ENCODE measurements around the gene PDZRN4.
"Not testable (repeated sequence)": the region's sequence is repeated elsewhere in the genome, so short reads cannot be mapped to it uniquely, and the experiment has no call there.

Gene PDZRN4

DNA sequence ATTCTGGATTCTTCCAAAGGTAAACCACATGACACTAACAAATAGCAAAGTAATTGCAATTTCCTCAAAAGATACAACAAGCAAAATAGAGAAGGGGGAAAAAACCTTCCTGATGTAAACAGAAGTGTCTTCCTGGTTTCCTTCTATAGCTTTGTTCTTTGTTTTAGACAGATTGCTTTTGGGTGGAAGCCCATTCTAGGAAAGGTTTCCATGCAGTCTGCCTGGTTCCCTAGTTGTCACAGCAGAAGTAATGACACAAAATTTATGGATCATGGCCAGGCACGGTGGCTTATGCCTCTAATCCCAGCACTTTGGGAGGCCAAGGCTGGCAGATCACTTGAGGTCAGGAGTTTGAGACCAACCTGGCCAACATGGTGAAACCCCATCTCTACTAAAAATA is 359.0 kb downstream of the PDZRN4 start:
- in situ Hi-C loops (cut with HindIII; ENCODE audit: low sequenced_read_pairs), result not testable (repeated sequence)

DNA sequence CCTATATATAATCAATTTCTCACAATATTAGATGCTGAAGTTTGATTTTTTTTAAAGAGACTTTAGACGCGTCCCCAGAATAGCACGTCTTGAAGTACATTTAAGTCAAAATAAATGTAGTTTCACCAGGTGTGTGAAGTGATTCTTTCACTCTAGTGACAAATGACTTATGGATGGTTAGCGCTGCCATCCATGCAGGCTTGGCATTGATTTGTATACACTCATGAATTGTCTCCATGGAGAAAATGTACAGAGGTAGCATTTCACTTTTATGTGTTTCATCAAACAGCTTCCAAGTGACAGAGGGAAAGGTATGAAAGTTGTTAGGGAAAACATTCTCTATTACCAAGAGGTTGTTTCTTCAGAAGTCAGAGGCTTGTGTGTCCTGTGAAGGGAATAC is 360.8 kb downstream of the PDZRN4 start:
- in situ Hi-C loops (cut with HindIII; ENCODE audit: low sequenced_read_pairs), result no loop called here

DNA sequence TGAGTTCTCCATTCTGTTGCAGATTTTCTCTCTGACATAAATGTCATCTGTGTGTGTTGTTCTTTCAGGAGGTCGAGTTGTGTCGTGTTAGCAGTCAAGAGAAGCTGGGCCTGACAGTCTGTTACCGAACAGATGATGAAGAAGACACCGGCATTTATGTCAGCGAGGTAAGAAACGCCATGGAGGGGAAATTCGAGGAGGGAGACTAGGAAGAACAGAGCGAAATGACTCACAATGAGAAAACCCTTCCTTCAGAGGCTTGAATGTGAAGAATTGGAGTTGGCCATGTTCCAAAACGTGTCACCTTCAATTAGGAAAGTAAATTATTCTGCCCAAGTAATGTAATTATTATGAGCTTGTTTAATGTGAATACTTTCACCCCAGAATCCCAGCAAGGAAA is 364.5 kb downstream of the PDZRN4 start:
- in situ Hi-C loops (cut with HindIII; ENCODE audit: low sequenced_read_pairs), result no loop called here

- in situ Hi-C loops (cut with HindIII; ENCODE audit: low sequenced_read_pairs), result no loop called here
Measured at GRCh38 chr12:41556176-41556575, 368.1 kb downstream of the PDZRN4 start.

DNA sequence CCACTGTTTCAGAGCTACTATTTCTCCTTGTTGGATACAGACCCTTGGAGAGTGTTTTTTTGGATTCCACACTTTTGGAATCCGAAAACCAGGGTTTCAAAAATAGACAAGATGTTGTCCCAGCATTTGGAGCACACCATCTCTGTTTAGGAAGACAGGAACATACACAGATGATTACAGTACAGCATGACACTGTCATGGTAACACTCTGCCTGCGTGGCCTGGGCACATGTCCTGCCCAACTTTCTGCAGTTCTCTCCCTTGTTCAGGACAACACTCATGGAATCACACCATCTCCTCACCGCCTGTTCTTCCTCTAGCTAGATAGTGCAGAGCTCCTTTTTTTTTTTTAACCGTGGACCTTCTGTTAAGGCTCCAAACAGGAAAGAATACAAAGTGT is 369.2 kb downstream of the PDZRN4 start:
- in situ Hi-C loops (cut with HindIII; ENCODE audit: low sequenced_read_pairs), result no loop called here

GRCh38 chr12:41558671-41559070 is 370.6 kb downstream of the PDZRN4 start:
- in situ Hi-C loops (cut with HindIII; ENCODE audit: low sequenced_read_pairs), result no loop called here

DNA sequence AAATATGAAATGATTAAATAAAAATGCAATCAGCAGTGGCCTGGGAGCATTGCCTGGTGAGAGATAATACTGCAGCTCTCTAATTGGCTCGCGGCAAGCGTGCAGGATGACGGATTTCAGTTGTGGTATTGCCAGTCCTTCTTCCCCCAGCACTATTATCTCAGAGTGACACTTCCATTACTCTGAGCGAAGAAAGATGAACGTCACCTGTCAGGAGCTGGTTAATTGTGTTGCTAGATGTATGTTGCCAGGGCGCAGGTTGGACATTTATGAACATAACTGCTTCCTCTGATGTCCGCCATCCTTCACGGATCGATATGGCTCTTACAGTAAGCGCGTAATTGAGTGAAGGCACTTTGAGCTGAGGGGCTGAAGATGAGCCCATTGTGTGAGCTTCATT is 374.9 kb downstream of the PDZRN4 start:
- in situ Hi-C loops (cut with HindIII; ENCODE audit: low sequenced_read_pairs), result no loop called here

- in situ Hi-C loops (cut with HindIII; ENCODE audit: low sequenced_read_pairs), result no loop called here
Measured at GRCh38 chr12:41564816-41565215, 376.7 kb downstream of the PDZRN4 start.

- in situ Hi-C loops (cut with HindIII; ENCODE audit: low sequenced_read_pairs), result no loop called here
Measured at GRCh38 chr12:41566703-41567102, 378.6 kb downstream of the PDZRN4 start.

DNA sequence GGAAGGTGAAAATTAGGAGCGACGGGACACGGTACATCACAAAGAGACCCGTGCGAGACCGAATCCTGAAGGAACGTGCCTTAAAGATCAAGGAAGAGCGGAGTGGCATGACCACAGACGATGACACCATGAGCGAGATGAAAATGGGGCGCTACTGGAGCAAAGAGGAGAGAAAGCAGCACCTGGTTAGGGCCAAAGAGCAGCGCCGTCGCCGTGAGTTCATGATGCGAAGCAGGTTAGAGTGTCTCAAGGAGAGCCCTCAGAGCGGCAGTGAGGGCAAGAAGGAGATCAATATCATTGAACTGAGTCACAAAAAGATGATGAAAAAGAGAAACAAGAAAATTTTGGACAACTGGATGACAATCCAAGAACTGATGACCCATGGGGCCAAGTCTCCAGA is 385.3 kb downstream of the PDZRN4 start:
- in situ Hi-C loops (cut with HindIII; ENCODE audit: low sequenced_read_pairs), result no loop called here

DNA sequence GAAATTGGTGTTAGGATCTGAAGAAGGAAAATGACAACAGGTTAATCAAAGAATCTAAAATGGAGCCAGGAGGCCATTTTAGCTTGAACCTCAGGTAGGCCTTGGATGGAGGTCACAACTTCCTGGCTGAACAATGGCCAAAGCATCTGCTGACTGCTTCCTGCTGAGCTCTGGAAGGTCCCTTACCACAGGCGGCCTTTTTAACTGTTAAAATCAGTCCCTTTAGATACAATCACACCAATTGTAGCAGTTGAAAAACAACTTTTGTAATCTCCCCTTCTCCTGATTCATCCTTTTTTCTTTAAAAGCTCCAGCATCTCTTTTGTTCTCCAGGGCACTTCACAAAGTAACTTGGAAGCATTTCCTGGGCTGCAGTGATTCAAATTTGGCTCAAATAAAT is 388.8 kb downstream of the PDZRN4 start:
- in situ Hi-C loops (cut with HindIII; ENCODE audit: low sequenced_read_pairs), result no loop called here

- in situ Hi-C loops (cut with HindIII; ENCODE audit: low sequenced_read_pairs), result no loop called here
Measured at GRCh38 chr12:41577995-41578394, 389.9 kb downstream of the PDZRN4 start.

GRCh38 chr12:41585784-41586183 is 397.7 kb downstream of the PDZRN4 start:
- in situ Hi-C loops (cut with HindIII; ENCODE audit: low sequenced_read_pairs), result no loop called here

DNA sequence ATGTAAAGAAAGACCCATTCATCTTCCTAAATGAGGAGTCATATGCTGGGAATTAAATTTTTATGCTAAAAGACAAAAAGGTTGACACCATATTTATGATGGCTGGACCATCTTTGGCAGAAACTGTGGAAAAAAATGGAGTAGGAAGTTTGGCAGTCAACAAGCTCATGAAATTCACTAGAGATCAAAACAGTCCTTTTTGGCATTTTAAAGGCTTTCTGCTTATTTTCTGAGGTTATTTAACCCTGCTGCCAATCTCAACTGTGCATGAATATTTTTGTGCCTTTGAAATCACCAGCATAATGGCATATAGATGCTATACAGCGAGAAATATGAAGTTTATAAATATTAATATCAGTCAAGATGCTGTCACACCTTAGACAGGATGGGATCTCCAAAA is 399.5 kb downstream of the PDZRN4 start:
- in situ Hi-C loops (cut with HindIII; ENCODE audit: low sequenced_read_pairs), result no loop called here

DNA sequence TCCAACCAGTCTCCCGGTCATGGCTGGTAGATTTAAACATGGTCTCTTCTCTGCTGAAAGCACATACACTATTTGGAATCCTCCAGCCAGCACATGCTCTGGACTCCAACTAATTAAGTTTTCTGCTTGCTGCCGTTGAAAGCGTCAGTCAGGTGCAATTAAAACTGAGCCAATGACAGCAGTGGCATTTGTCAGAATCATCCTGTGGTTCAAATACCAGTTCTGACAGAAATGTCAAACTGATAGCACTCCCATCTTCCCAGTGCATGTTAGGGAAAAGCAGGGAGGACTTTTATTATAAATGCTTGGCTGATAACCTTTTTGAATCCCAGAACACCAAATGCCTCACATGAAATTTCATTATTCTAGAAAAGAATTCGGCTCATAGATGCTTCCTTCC is 401.8 kb downstream of the PDZRN4 start:
- in situ Hi-C loops (cut with HindIII; ENCODE audit: low sequenced_read_pairs), result no loop called here

GRCh38 chr12:41596190-41596589 is 408.1 kb downstream of the PDZRN4 start:
- in situ Hi-C loops (cut with HindIII; ENCODE audit: low sequenced_read_pairs), result no loop called here

GRCh38 chr12:41604830-41605229 is 416.7 kb downstream of the PDZRN4 start:
- in situ Hi-C loops (cut with HindIII; ENCODE audit: low sequenced_read_pairs), result no loop called here

DNA sequence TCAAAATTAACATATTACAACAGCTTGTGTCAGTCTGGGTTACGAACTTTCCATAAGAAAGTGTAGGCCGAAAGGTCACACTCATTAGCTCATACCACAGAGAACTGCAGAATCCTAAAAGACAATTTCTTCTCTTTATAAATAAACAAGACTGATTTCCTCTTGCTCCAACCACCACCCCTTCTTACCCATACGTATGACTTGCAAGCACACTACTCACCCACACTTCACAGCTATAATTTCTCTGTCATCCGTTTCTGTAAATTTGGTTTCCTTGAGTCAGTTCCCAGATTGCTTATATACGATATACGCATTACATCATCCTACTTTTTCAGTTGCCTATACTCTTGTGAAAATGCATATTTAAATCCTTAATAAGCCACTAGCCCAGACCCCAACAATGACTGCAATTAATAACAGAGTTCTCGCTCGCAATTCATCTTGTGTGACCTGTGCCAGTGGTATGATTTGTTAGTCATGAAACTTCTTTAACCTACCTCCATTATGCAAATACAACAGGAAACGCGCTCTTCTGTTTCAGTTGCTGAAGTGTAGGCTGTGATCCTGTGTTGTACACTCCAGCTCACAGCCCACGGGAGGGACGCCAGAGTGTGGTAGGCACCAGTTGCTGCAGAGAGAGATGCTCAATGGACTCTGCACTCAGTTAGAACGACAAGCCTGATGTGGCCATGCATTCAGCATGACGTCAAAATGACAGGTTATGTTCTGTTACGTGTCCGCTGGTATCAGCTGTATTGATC is 417.6 kb downstream of the PDZRN4 start:
- in situ Hi-C loops (cut with HindIII; ENCODE audit: low sequenced_read_pairs), result no loop called here

DNA sequence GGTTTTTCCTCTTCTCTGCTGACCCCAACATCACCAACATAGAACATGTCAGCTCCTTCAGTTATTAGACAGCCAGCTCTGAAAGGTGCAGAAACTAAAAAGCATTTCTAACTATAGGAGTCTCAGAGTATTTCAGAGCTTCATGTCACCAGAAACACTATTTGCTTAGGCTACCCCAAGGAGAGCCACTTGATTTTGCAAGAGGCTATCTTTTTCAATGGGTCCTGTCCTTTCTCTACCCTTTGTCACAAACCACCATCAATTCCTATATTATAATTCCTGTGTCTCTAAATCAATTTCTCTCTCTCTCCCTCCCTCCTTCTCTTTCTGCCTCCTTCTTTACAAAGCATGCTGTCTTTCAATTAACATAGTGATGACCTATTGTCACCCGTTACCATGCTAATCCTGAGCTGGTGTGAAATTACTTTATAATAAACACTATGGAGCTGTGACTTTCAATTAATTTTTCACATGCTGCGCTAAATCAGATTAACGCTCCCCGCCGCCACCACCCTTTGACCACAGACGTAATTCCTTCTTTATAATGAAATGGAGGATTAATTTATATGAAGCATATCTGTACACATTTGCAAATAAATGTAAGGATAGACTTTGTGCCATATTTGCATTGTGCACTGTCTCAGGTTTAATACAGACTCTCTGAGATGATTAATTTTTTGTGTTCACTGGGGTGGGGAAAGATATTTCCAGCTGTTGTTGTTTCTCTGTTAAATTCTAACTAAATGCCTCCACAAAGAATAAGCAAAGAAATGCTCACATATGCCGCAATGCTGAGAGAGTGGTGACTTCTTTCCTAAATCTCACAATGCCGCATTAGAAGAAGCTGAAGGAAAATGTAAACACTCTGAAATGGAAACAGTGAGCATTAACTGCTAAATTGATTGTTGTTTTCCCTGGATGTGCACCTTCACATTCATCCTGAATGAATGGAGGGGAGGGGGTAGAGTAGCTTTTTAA is 418.6 kb downstream of the PDZRN4 start:
- in situ Hi-C loops (cut with HindIII; ENCODE audit: low sequenced_read_pairs), result no loop called here

- in situ Hi-C loops (cut with HindIII; ENCODE audit: low sequenced_read_pairs), result no loop called here
Measured at GRCh38 chr12:41612892-41613557, 424.9 kb downstream of the PDZRN4 start.

- in situ Hi-C loops (cut with HindIII; ENCODE audit: low sequenced_read_pairs), result not testable (repeated sequence)
Measured at GRCh38 chr12:41615174-41615573, 427.1 kb downstream of the PDZRN4 start.

Measured in DLD1 (cell line).